Activated CD8-positive, alpha-beta memory T cell treated with anti-CD3 and anti-CD28 coated beads for 24 hours (primary cell): ENCODE data around the gene CDIPT.

ENCODE experiments used
- DNase-seq: peaks from one replicate; pipeline ENCODE4 v3.0.0-alpha.2; 2020

CDIPT gene

DNA sequence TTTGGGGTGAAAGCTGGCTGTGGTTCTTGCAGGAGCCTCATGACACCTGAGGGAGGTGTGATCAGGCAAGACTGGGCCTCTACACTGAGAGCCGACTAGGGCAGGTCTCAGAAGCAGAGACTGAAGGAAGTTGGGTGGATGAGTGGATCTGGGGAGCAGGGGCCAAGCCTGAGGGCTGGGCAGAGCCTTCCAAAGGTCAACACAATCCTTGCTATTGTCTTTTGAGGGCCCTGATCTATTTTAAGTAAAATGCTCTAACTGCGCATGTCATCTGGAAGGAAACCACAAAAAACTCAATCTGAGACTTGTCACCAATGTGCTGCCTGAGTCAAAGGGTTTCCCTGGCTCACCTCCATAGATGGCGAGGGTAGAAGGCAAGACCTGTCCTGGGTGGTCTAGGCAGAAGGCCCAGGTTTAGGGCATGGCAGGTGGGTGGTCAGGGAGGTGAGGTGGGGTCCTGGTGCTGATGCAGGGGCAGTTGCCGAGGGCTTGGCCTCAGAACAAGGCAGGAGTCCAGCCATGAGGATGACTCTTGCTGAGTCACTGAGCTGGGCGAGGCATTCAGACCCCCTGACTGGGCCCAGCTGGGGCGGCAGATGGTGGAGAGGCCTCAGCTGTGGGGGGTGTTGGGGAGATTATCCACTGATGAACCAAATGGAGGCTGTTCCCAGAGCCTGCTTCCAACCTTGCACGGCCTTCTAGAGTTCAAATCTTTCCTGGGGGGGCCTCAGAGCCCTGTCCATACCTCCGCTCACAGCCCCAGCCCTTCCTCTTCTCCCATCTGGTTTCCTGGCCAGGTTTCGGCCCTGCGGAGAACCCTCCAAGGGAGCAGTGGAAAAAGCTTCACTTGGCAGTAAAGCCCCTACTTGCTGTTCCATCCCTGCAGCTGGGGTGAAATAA, 37.6 kb downstream of the CDIPT start:
- DNase-seq: peak; percentile 82

GRCh38 chr16:29824589-29825144, 38.4 kb downstream of the CDIPT start:
- no peak for DNase-seq

DNA sequence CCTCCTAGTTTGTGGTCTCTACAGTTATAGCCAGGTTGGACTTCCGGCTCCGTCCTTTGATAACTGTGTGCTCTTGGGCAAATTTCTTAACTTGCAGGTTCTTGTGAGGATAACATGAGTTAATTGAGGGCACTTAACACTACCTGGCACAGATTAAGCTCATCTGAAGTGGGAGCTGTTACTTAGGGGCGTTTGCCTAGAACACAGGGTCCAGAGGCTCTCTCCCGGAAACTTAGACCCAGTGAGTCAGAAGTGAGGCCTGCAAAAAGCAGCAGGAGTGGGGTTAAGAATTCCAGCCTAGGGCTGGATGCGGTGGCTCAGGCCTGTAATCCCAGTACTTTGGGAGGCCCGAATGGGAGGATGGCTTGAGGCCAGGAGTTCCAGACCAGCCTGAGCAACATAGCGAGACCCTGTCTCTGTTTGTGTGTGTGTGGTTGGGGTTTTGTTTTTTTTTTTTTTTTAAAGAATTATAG, 41.3 kb downstream of the CDIPT start:
- peak; percentile 69 for DNase-seq

GRCh38 chr16:29820730-29821642, 42.0 kb downstream of the CDIPT start:
- DNase-seq: peak; percentile 74

- DNase-seq: peak; percentile 84
Observed at GRCh38 chr16:29820271-29820701, 42.7 kb downstream of the CDIPT start, which contains the start of gene MVP. TSS of gene MVP (plus strand) at chr16:29820462. CDS start at chr16:29830550, 10,088 bp downstream.

GRCh38 chr16:29819506-29819905, 43.5 kb downstream of the CDIPT start:
- no peak for DNase-seq

DNA sequence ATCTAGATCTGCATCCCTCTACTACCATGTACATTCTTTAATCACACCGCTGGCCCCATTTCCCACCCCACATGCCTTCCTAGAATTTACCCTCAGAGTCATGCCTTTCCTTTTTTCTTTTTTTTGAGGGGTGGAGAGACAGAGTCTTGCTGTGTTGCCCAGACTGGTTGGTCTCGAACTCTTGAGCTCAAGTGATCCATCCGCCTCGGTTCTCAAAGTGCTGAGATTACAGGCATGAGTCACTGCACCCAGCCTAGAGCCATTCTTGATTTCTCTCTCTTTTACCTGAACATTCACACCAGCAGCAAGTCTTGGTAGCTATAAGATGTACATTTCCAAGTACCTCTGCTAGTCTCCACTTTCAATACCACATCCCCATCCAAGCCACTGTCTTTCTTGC, 44.9 kb downstream of the CDIPT start:
- no peak for DNase-seq

- DNase-seq: peak; percentile 80
Observed at GRCh38 chr16:29816694-29817441, 46.2 kb downstream of the CDIPT start.

GRCh38 chr16:29815793-29816693, 47.0 kb downstream of the CDIPT start, which contains the start of gene PAGR1:
TSS of gene PAGR1 (plus strand) at chr16:29816152. CDS start at chr16:29816526, 374 bp downstream.
- DNase-seq: peak; percentile 98

- peak; percentile 78 for DNase-seq
Observed at GRCh38 chr16:29815032-29815721, 47.8 kb downstream of the CDIPT start.

- DNase-seq: no peak
Observed at GRCh38 chr16:29814592-29814991, 48.4 kb downstream of the CDIPT start.

DNA sequence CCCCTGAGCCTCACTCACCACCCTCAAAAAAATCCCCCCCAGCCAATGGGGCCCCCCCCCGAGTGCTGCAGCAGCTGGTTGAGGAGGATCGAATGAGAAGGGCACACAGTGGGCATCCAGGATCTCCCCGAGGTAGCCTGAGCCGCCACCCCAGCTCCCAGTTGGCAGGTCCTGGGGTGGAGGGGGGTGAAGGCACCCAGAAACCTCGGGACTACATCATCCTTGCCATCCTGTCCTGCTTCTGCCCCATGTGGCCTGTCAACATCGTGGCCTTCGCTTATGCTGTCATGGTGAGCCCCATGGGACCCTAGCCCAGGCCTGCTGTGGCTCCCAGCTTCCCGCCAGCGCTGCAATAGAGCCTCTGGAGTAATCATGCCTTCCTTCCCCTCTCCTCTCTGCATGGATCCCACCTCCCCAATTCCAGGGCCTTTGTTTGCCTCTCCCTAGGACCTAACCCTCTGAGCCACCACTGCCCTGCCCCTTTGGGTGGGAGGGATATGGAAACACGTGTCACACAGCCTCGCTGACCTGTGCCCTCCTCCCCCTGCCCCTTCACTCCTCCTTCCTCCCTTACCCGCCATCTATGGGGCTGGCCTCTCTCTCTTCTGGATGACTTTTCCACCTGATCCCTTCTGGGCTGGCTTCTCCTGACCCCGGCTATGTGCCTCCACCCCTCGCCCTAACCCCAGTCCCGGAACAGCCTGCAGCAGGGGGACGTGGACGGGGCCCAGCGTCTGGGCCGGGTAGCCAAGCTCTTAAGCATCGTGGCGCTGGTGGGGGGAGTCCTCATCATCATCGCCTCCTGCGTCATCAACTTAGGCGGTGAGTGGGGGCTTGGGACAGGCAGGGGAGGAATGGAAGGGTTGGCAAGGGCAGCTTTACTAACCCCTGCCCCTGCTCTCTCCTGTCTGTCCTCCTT, 49.1 kb downstream of the CDIPT start:
- no peak for DNase-seq

DNA sequence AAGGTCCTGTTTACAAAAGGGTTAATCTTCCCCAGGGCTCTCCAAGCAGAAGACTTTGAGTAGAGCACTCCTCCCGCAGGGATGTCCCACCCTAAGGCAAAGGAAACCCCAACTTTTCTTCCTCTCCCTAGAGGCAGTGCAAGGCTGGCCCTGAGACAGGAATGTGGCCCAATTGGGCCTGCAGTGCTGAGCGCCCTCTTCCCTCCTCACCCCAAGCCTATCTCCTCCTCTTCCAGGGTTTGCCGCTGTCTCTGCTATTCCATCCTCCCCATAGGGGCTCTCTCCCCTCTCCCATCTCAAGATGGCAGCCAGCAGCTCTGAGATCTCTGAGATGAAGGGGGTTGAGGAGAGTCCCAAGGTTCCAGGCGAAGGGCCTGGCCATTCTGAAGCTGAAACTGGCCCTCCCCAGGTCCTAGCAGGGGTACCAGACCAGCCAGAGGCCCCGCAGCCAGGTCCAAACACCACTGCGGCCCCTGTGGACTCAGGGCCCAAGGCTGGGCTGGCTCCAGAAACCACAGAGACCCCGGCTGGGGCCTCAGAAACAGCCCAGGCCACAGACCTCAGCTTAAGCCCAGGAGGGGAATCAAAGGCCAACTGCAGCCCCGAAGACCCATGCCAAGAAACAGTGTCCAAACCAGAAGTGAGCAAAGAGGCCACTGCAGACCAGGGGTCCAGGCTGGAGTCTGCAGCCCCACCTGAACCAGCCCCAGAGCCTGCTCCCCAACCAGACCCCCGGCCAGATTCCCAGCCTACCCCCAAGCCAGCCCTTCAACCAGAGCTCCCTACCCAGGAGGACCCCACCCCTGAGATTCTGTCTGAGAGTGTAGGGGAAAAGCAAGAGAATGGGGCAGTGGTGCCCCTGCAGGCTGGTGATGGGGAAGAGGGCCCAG, 50.0 kb downstream of the CDIPT start:
- DNase-seq: no peak

DNA sequence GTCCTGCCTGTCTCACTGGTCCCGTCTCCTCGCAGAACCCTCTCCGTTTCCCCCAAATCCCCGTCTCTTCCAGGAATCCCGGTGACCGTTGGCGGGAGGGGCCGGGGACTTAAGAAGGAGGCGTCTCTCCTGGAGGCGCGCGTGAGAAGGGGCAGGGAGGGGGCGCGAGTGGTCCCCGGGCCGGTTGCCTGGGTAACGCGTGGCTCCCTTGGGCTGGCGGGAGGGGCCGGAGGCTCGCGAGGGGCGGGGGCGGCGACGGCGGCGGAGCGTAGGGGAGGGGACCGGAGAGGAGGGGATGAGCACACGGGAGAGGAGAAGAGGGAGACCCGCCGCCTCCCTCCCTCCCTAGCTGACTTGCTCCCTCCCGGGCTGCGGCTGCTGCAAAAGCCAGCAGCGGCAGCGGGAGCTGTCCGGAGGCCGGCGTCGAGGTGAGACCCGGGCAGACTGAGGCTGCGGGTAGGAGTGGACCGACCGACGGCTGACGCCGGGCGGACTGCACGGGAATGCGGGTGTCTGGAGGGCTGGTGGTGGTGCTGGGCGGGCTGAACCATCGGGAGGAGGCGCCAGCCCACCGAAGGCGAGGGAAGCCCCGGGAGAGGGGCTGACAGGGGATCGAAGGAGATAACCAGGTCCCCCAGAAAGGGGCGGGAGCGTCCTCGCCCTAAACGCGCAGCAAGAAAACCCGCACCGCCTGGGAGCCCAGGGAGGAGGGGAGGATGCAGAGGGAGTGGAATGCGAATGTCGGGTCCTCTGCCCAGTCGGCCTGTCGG, 50.9 kb downstream of the CDIPT start, which contains the start of gene PRRT2:
Gene PRRT2, plus strand, starts transcription at position 298 of the 770 bp plus-strand sequence. CDS start 862 bp downstream, outside the sequence.
- peak; percentile 83 for DNase-seq

GRCh38 chr16:29811170-29811895, 51.7 kb downstream of the CDIPT start:
- peak; percentile 90 for DNase-seq

DNA sequence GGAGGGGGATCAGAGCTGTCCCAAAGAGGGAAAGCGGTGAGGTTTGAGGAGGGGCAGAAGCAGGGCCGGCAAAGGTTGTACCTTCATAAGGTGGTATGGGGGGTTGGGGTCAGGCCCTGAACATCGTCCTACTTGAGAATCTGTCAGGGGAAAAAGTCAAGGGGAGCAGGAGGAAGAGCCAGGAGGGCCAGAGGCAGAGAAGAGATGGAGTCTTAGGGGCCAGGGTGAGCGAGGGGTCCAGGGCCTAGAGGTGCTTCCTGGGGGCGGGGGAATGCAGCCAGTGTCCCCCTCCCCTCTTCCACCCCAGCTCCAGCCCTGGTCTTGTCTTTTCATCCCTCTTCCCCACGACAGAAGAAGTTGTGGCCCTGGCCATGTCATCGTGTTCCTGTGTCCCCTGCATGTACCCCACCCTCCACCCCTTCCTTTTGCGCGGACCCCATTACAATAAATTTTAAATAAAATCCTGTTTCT, 52.3 kb downstream of the CDIPT start:
- DNase-seq: no peak
